Measurements from ENCODE around the gene TAS2R46.
"Not testable (repeated sequence)": the region's sequence is repeated elsewhere in the genome, so short reads cannot be mapped to it uniquely, and the experiment has no call there.

Gene TAS2R46

GRCh38 chr12:11039171-11039570 lies 22.9 kb downstream of the TAS2R46 start:
- DNase-seq (ENCODE audit: low spot score): no peak

- not testable (repeated sequence) for DNase-seq (ENCODE audit: low spot score)
Measured at GRCh38 chr12:11033959-11034358, 28.1 kb downstream of the TAS2R46 start.

- no peak for DNase-seq (ENCODE audit: low spot score)
Measured at GRCh38 chr12:11031307-11031706, 30.8 kb downstream of the TAS2R46 start, which contains the start of gene TAS2R31. Gene TAS2R31 (minus strand): TSS chr12:11031407. CDS start chr12:11031335, 72 bp downstream.

GRCh38 chr12:11026118-11026517 lies 36.0 kb downstream of the TAS2R46 start:
- DNase-seq (ENCODE audit: low spot score): no peak

- no peak for DNase-seq (ENCODE audit: low spot score)
Measured at GRCh38 chr12:11023387-11023786, 38.7 kb downstream of the TAS2R46 start.

GRCh38 chr12:11022520-11022919 lies 39.6 kb downstream of the TAS2R46 start, which contains the start of gene TAS2R19:
Gene TAS2R19 (minus strand): TSS chr12:11022620. CDS start chr12:11022571, 49 bp downstream.
- DNase-seq (ENCODE audit: low spot score): no peak

GRCh38 chr12:11016937-11017336 lies 45.2 kb downstream of the TAS2R46 start:
- no peak for DNase-seq (ENCODE audit: low spot score)

GRCh38 chr12:11015775-11016430 lies 46.2 kb downstream of the TAS2R46 start:
- no peak for DNase-seq (ENCODE audit: low spot score)

- DNase-seq (ENCODE audit: low spot score): no peak
Measured at GRCh38 chr12:11014234-11014633, 47.9 kb downstream of the TAS2R46 start.

Measured in CD4-positive, alpha-beta T cell treated with Interleukin-15 for 4 hours (primary cell).